COLO829 (cell line): ENCODE data around the gene UBASH3A.
"Not testable (repeated sequence)": the region's sequence is repeated elsewhere in the genome, so short reads cannot be mapped to it uniquely, and the experiment has no call there.

ENCODE experiments used
- DNase-seq: peaks from one replicate; pipeline ENCODE4 v3.0.0; 2012; ENCODE audit warnings: low spot score

UBASH3A gene

GRCh38 chr21:42390696-42391095 lies 13.0 kb upstream of the UBASH3A start:
- no peak for DNase-seq

GRCh38 chr21:42391297-42391696 lies 12.4 kb upstream of the UBASH3A start:
- no peak for DNase-seq

- no peak for DNase-seq
These were observed 10.8 kb upstream of the UBASH3A start for GRCh38 chr21:42392731-42393442.

GRCh38 chr21:42393443-42393950 lies 10.2 kb upstream of the UBASH3A start:
- DNase-seq, result no peak

GRCh38 chr21:42395302-42395701 lies 8.4 kb upstream of the UBASH3A start:
- DNase-seq, result no peak

- DNase-seq, result no peak
These were observed 7.6 kb upstream of the UBASH3A start, which contains the start of gene TMPRSS3 for GRCh38 chr21:42395905-42396651. TMPRSS3 (minus strand) TSS chr21:42396052; CDS start chr21:42395417, 635 bp downstream.

- DNase-seq, result no peak
These were observed 6.6 kb upstream of the UBASH3A start for GRCh38 chr21:42396799-42397745.

- DNase-seq, result no peak
These were observed 5.8 kb upstream of the UBASH3A start for GRCh38 chr21:42397746-42398394.

GRCh38 chr21:42398436-42399028 lies 5.2 kb upstream of the UBASH3A start:
- no peak for DNase-seq

- DNase-seq, result no peak
These were observed 3.2 kb upstream of the UBASH3A start for GRCh38 chr21:42400525-42400924.

- no peak for DNase-seq
These were observed 2.5 kb upstream of the UBASH3A start for GRCh38 chr21:42401154-42401553.

GRCh38 chr21:42401820-42402251 lies 1.9 kb upstream of the UBASH3A start:
- DNase-seq, result no peak

GRCh38 chr21:42404539-42404938 lies 837 bp downstream of the UBASH3A start:
- DNase-seq, result no peak

GRCh38 chr21:42405064-42406013 lies 1.6 kb downstream of the UBASH3A start:
- no peak for DNase-seq

- DNase-seq, result no peak
These were observed 2.5 kb downstream of the UBASH3A start for GRCh38 chr21:42406201-42406621.

GRCh38 chr21:42406866-42407265 lies 3.2 kb downstream of the UBASH3A start:
- DNase-seq, result no peak

GRCh38 chr21:42407476-42407875 lies 3.8 kb downstream of the UBASH3A start:
- no peak for DNase-seq

- not testable (repeated sequence) for DNase-seq
These were observed 5.0 kb downstream of the UBASH3A start for GRCh38 chr21:42408718-42409117.

- no peak for DNase-seq
These were observed 5.7 kb downstream of the UBASH3A start for GRCh38 chr21:42409366-42409765.
